ENCODE results near the gene PHLPP1. TPM values are rescaled to one million over a fixed set of nuclear protein-coding genes. Genes with fewer than 3 reads are reported as not detected.
A peak's percentile ranks its signal among the peaks of the same experiment; 100 is the strongest.

PHLPP1 gene
- total RNA-seq, 4 donors from 2014 or later: 5.5 to 9.7 (median 8.0) TPM

GRCh38 chr18:62848946-62849345, 133.6 kb downstream of the PHLPP1 start:
- DNase-seq (no peak), ATAC-seq (no peak)
- Histone ChIP-seq H3K9me3 (no peaks in the 10 kb centered on the region), H3K4me3 (no peak overlapping the region), H3K4me1 (no peaks in the 10 kb centered on the region), H3K27ac (no peak overlapping the region), H3K36me3 (no peaks in the 10 kb centered on the region), H3K27me3 (no peaks in the 10 kb centered on the region)
- TF ChIP-seq CTCF (IDR thresholded peaks at IDR 0.05 in 4 of 5, conservative IDR thresholded peaks at IDR 0.05 in 1 of 5): no peak
- no peak for TF ChIP-seq POLR2A (IDR thresholded peaks at IDR 0.05)
- intact Hi-C loops (cut with DNase I; ENCODE audit: low total_unique reads) (no loop called here), in situ Hi-C loops (cut with MboI; ENCODE audit: low sequenced_read_pairs in 4 of 4) (no loop called here)

- Histone ChIP-seq H3K27ac (peak overlapping the region; percentile 8 to 53 (median 42)), H3K4me3 (no peak overlapping the region), H3K4me1 (no peaks in the 10 kb centered on the region), H3K9me3 (no peaks in the 10 kb centered on the region), H3K36me3 (no peaks in the 10 kb centered on the region), H3K27me3 (no peaks in the 10 kb centered on the region)
- in situ Hi-C loops (cut with MboI; ENCODE audit: low sequenced_read_pairs in 4 of 4) (no loop called here), intact Hi-C loops (cut with DNase I; ENCODE audit: low total_unique reads) (no loop called here)
- ATAC-seq (peak; percentile 14 to 65), DNase-seq (no peak)
- TF ChIP-seq POLR2A (IDR thresholded peaks at IDR 0.05) (no peak), CTCF (IDR thresholded peaks at IDR 0.05 in 4 of 5, conservative IDR thresholded peaks at IDR 0.05 in 1 of 5) (no peak)
These were observed 135.4 kb downstream of the PHLPP1 start for GRCh38 chr18:62850619-62851306.

DNA sequence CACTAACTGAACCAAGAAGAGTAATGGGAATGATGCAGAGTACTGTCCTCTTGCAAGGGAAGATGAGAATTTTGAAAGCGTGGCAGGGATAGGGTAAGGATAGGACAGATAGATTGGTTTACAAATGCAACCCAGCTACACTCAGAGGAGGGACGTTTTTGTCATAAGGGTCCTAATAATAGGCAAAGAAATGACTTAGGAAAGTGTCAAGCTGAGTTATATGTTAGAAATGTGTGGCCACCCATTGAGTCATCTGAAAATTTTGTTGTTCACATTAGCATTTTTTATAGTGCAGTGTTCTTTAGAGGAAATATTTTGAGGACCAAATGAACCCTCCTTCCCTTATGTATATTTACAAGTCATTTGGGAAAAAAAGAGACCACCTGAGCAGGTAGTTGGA, 137.5 kb downstream of the PHLPP1 start:
- Histone ChIP-seq H3K36me3 (no peaks in the 10 kb centered on the region), H3K4me1 (no peaks in the 10 kb centered on the region), H3K4me3 (no peak overlapping the region), H3K27me3 (no peaks in the 10 kb centered on the region), H3K9me3 (no peaks in the 10 kb centered on the region), H3K27ac (no peak overlapping the region)
- TF ChIP-seq CTCF (IDR thresholded peaks at IDR 0.05 in 4 of 5, conservative IDR thresholded peaks at IDR 0.05 in 1 of 5): no peak
- no peak for TF ChIP-seq POLR2A (IDR thresholded peaks at IDR 0.05)
- no peak for ATAC-seq
- intact Hi-C loops (cut with DNase I; ENCODE audit: low total_unique reads) (no loop called here), in situ Hi-C loops (cut with MboI; ENCODE audit: low sequenced_read_pairs in 4 of 4) (no loop called here)
- DNase-seq: no peak

GRCh38 chr18:62856294-62856693, 141.0 kb downstream of the PHLPP1 start:
- peaks cover 0 to 5% of the 10 kb centered on the region in 2 donors for H3K4me1 ChIP-seq
- in situ Hi-C loops (cut with MboI; ENCODE audit: low sequenced_read_pairs in 4 of 4) (no loop called here), intact Hi-C loops (cut with DNase I; ENCODE audit: low total_unique reads) (no loop called here)
- H3K4me3 ChIP-seq: no peak overlapping the region
- no peaks in the 10 kb centered on the region for H3K27me3 ChIP-seq
- ATAC-seq (no peak), DNase-seq (no peak)
- H3K9me3 ChIP-seq: no peaks in the 10 kb centered on the region
- H3K27ac ChIP-seq: no peak overlapping the region
- H3K36me3 ChIP-seq: no peaks in the 10 kb centered on the region
- TF ChIP-seq CTCF (IDR thresholded peaks at IDR 0.05 in 4 of 5, conservative IDR thresholded peaks at IDR 0.05 in 1 of 5) (no peak), POLR2A (IDR thresholded peaks at IDR 0.05) (no peak)

Data from gastrocnemius medialis (tissue), 4 donors.